GM19238 (cell line): Measurements from ENCODE around the gene NEK1.
"Not testable (repeated sequence)": the region's sequence is repeated elsewhere in the genome, so short reads cannot be mapped to it uniquely, and the experiment has no call there.

Experiments used
- DNase-seq: peaks from one replicate; pipeline ENCODE4 v3.0.0; 2011; ENCODE audit warnings: low spot score; ENCODE audit not compliant: insufficient read length

Gene NEK1

DNA sequence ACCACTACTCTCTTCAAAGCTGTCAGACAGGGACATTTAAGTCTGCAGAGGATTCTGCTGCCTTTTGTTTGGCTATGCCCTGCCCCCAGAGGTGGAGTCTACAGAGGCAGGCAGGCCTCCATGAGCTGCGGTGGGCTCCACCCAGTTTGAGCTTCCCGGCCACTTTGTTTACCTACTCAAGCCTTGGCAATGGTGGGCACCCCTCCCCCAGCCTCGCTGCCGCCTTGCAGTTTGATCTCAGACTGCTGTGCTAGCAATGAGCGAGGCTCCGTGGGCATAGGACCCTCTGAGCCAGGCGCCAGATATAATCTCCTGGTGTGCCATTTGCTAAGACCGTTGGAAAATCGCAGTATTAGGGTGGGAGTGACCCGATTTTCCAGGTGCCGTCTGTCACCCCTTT lies 112.5 kb downstream of the NEK1 start:
- DNase-seq, result not testable (repeated sequence)

DNA sequence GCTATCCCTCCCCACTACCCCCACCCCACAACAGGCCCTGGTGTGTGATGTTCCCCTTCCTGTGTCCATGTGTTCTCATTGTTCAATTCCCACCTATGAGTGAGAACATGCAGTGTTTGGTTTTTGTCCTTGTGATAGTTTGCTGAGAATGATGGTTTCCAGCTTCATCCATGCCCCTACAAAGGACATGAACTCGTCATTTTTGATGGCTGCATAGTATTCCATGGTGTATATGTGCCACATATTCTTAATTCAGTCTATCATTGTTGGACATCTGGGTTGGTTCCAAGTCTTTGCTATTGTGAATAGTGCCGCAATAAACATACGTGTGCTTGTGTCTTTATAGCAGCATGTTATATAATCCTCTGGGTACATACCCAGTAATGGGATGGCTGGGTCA lies 118.1 kb downstream of the NEK1 start:
- DNase-seq, result not testable (repeated sequence)

DNA sequence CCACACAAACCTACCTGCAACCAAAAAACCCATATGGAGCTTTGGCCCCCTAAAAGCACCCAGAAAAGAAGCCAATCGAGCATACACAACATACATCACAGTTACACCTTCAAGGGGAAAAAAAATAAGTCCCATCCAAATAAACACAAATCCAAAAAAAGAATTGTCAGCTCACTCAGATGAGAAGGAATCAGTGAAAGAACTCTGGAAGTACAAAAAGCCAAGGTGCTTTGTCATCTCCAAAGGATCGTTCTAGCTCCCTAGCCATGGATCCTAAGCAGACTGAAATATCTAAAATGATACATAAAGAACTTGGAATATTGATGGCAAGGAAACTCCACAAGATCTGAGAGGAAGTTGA lies 119.2 kb downstream of the NEK1 start:
- DNase-seq, result no peak

DNA sequence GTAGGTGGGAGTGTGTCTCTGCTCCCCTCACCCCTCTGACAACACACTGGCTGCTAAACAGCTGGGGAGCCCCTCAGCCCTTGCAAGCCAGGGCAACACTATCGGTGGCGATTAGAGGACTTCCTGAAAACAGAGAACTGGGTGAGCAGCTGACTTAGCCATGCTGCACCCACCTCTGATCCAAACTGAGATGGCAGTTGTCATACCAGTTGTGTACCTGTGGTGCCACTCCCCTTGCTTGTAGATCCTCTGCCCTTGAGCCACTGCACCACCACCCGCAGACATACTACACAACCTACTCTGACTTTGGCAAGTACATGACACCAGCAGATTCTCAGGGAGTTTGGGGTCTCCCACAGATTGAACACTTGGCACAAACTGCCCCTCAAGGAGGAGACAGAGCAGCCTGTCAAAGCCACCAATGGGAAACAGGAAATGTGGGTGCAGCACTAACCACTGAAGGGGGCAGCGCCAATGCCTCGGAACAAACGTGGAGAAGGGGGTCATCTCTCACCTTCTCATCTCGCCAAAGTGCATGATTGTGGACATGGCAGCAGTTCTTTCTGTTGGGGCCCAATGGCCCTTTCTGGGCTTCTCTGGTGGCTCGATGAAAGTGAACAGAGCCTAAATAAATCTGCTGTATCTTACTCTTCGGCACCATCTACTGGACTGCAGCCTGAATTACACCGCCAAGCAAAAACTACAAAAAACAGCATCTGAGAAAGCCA lies 119.8 kb downstream of the NEK1 start:
- peak; percentile 7 for DNase-seq

DNA sequence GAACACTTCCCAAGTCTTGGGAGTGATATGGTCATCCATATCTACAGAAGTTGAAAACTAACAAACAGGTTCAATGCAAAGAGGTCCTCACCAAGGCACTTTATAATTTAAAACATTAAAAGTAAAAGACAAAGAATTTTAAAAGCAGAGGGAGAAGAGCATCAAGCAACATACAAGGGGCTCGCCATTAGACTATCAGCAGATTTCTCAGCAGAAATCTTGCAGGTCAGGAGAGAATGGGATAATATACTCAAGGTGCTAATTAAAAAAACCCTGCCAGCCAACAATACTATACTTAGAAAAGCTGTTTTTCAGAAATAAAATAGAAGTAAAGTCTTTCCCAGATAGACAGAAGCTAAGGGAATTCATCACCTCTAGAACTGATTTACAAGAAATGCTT lies 121.2 kb downstream of the NEK1 start:
- no peak for DNase-seq

DNA sequence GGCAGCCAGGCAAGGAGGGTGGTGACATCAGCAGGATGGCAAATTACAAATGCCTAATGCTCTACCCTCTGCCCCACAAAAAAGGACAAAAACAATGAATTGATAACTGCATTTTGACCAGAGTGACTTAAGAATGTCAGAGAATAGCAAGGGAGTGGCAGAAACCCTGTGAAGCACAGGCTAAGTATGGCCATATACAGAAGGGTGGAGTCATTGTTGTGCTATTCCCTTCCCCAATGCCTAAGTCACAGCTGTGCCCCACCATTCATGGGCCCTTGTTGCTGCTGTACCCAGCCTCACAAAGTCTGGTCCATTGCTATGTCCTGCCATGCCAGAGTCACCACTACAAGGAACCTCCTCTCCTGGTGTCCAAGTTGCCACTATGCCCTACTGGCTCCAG lies 123.1 kb downstream of the NEK1 start:
- no peak for DNase-seq

DNA sequence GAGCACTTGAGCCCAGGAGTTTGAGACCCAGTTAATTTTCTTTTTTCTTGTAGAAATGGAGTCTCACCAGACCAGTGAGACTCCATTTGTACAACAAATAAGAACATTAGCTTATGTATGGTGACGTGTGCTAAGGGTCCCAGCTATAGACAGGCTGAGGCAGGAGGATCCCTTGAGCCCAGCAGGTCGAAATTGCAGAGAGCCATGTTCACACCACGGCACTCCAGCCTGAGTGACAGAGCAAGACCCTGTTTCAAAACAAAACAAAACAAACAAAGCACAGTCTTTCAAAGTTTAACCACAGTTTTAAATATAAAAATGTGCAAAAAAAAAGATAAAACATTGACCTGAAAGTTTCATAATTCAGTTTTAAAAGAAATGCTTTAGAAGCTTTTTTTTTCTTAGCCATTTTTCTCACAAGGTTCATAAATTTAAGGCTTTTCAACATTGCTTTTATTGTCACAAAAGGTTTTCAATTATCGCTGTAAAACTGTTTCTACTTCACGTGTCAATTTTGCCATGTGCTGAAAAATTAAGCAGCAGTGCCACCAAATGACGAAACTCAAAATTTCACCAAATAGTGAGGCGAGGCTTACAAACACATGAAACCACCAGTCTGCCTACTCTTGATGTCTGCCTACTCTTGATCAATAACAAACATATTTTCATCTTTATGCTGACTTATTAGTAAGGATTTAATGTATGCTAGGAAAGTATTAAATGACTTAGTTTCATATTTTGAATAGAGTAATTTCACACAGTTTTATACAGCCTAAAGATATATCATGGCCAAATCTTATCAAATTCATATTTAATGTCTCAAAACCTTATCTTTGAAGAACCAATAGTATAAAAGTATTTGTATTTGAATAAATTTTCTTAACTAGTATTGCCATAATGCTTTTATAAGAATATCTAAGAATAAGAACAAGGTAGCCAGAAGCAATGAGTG lies 126.3 kb downstream of the NEK1 start:
- DNase-seq, result no peak

DNA sequence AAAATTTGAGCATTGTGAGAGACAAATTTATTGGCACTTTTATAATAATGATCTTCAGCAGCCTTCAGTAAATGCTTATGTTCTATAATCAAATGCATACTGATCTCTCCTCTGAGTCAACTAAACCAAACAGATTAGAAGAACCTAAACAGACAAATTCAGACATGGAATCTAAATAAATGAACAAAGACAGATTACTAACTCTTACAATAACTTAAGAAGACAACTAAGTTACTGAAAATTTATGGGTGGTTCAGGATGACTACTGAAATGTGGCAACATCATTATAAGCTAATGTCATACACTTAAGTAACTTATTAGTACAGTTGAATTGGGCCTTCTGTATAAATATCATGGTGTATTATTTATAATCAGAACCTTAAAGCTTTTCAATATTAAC lies 127.3 kb downstream of the NEK1 start:
- DNase-seq, result no peak

DNA sequence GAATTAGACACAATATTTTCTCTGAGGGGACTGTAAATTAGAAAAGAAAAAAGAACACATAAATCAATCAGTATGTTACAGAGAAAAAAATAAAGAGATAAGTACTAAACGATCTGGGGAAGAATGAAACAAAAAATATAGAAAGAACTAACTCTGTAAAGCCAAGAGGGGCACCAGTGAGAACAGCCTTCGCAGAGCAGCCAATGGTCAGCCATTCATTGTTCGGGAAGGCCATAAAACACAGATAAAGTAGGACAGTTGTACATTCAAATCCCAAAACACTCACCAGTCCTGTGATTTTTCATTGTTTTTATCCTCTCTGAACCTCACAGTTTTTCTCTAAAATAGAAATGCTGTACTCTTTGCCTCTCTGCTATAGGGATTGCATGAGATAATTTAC lies 127.9 kb downstream of the NEK1 start:
- DNase-seq, result no peak

DNA sequence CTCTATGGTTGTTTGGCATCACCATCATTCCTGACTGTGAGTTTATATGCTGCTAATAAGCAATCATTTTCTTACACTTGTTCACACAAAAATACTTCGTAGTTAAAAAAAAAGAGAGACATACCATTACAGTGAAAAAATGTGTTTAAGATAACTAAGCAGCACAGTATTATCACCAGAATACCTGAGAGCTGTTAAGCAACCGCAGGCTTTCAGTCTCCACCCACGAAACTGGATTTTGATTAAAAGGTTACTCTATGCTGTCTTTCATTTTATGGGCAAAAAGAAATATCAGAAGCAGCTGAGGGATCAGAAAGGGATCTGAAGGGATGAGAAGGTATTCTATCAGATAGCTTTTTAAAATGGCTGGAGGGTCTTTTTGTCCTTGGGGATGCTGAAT lies 148.3 kb downstream of the NEK1 start:
- DNase-seq, result no peak

DNA sequence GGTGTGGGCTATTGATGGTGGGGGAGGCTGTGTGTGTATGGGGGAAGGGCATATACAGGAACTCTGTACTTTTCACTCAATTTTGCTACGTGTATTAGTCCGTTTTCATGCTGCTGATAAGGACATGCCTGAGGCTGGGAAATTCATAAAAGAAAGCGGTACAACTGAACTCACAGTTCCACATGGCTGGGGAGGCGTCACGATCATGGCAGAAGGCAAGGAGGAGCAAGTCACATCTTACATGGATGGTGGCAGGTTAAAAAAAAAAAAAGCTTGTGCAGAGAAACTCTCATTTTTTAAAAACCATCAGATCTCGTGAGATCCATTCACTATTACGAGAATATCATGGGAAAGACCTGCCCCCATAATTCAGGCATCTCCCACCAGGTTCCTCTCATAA lies 152.3 kb downstream of the NEK1 start:
- no peak for DNase-seq

DNA sequence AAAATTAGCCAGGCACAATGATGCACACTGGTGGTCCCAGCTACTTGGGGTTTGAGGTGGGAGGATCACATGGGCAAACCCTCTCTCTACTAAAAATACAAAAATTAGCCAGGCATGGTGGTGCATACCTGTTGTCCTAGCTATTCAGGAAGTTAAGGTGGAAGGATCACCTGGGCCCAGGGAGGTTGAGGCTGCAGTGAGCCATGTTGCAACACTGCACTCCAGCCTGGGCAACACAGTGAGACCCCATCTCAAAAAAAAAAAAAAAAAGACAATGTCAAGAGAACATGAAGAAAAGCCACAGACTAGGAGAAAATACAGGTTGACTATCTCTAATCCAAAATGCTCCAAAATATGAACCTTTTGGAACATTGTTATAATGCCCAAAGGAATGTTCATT lies 153.8 kb downstream of the NEK1 start:
- no peak for DNase-seq

DNA sequence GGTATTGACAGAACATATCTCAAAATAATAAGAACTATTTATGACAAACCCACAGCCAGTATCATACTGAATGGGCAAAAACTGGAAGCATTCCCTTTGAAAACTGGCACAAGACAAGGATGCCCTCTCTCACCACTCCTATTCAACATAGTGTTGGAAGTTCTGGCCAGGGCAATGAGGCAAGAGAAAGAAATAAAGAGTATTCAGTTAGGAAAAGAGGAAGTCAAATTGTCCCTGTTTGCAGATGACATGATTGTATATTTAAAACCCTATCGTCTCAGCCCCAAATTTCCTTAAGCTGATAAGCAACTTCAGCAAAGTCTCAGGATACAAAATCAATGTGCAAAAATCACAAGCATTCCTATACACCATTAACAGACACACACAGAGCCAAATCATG lies 159.7 kb downstream of the NEK1 start:
- not testable (repeated sequence) for DNase-seq

DNA sequence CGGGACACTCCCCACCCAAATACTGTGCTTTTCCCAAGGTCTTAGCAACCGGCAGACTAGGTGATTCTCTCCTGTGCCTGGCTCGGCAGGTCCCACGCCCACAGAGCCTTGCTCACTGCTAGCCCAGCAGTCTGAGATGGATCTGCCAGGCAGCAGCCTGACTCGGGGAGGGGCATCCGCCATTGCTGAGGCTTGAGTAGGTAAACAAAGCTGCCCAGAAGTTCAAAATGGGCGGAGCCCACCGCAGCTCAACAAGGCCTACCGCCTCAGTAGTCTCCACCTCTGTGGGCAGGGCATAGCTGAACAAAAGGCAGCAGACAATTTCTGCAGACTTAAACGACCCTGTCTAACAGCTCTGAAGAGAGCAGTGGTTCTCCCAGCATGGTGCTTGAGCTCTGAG lies 163.4 kb downstream of the NEK1 start:
- not testable (repeated sequence) for DNase-seq

DNA sequence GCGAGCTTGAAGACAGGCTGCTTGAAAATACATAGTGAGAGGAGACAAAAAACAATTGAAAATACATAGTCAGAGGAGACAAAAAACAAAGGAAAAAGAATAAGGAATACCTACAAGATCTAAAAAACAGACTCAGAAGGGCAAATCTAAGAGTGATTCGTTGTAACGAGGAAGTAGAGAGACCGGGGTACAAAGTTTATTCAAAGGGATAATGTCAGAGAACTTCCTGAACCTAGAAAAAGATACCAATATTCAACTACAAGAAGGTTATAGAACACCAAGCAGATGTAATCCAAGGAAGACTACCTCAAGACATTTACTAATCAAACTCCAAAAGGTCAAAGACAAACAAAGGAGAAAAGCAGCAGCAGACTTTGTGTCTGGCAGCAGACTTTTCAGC lies 165.6 kb downstream of the NEK1 start:
- no peak for DNase-seq

DNA sequence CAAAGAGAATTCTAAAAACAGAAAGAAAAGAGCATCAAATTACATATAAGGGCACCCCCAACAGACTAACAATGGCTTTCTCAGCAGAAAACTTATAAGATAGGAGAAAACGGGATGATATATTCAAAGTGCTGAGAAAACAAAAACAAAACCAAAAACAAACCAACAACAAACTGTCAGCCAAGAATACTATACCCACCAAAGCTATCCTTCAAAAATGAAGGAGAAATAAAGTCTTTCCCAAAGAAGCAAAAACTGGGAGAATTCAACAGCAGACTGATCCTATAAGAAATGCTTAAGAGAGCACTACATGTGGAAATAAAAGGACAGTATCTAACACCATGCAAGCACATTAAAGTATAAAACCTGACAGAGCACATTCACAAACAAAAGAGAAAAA lies 168.6 kb downstream of the NEK1 start:
- no peak for DNase-seq

DNA sequence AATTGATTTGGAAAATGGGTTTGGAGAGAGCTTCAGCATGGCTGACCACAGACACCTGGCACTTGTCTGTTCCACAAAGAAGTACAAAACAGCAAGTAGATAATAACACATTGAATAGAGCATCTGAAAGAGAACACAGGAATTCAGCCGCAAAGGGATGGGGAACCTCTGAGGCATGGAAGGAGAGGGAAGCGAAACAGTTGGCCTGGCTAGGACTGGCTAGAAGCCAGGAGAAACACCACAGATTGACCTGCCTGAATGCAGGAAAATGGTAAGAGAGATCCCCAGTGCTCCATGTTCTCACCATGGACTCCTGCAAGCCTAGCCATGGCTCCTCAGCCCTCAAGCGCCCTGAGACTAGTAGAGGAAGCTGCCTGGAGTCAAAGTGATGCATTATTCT lies 171.9 kb downstream of the NEK1 start:
- DNase-seq, result no peak

DNA sequence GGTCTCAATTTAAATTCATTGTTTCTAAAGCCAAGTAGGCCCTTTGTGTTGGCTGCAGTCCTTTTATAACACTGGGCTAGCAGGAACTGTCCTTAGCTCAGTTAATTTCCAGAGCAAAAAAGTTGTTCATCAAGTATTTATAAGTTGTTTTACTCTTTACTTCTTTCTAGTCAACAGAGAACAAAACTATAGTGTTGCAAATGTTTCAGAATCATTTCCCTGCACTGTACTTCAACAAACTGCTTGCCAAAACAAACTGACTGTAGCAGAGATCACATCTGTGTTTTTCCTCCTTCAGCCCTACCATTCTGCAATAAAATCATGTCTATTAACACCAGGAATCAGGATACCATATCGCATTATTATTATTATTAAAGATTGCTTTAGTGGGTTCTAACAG lies 173.1 kb downstream of the NEK1 start:
- no peak for DNase-seq

DNA sequence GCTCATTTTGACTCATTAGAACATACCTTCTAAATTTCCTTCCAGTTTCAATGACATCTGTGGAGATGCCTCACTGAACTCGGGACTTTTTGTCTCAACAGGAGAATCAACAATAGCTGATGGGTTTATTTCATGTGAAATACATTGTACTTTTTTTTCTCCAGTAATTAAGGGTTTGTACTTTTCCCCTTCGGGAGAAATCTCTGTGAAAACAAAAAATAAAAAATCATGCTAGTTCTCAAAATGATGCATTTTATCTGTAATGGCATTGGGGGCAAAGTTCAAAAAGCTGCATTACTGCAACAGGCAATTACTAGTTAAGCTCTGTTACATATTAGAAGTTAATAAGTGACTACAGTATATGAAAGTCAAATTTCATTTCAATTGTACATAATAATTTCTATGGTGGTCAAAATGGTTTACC lies 174.3 kb downstream of the NEK1 start:
- DNase-seq, result no peak

DNA sequence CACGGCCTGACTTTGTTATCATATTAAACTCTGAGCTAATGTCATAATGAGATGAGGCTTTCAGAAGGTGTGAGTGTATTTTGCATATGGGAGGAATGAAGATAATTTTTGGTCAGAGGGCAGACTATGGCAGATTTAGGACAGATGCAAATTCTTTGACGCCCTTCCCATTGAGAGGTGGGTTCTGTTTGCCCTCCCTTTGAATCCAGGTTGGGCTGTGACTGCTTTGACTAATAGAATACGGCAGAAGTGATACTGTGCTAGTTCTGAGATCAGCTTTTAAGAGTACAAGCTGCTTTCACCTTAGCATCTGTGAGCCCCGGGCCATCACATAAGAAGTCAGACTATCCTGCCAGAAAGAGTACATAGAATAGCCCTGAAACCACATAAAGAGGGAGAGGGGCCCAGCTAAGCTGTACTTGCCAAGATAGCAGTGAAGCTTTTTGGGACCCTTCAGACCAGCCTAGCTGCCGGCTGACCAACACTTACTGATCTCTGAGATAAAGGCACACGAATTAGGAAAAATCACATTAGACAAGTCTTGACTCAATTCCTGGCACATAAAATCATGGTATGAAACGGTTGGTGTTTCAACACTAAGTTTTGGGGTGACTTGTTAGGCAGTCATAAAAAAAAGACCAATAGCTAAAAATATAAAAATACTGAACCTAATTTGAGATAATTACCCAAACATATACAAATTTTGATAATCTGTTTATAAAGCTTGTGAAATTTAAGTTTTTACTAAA lies 174.9 kb downstream of the NEK1 start:
- peak; percentile 43 for DNase-seq

DNA sequence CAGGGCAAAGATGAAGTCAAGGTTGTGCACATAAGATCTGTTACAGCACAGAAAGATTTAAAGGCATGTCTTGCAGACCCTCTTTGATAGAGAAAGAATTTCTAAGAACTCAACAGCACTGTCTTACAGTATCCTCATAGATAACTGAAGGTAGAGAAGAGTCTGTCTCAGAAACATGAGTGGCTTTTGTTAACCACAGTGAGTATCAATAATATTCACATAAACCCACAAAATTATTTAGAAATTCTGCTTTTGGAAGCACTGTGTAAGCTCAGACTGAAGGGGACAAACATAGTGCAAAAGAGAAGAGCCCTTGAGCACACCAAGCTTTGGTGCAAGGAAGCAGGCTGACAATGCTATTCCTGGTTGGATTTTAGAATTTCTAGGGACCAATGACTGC lies 175.6 kb downstream of the NEK1 start:
- no peak for DNase-seq

DNA sequence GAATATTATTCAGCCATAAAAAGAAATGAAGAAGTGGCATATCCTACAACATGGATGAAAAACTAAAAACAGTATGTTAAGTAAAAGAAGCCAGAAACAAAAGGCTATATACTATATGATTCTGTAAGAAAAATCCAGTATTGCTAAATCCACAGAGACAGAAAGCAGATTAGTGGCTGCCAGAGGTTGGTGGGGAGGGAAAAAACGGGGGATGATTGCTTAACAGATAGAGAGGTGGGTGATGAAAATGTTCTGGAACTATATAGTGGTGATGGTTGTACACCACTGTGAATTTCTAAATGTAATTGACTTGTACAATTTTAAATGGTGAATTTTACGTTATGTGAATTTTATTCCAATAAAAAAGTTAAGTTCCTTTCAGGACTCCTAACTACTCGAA lies 184.0 kb downstream of the NEK1 start:
- DNase-seq, result no peak
